DOHH2 (cell line): ENCODE results near the gene MAN1B1.
"Not testable (repeated sequence)": the region's sequence is repeated elsewhere in the genome, so short reads cannot be mapped to it uniquely, and the experiment has no call there.

Source experiments
- EZH2phosphoT487 ChIP-seq: fragments of 200-600 bp; sonication (generic); IDR thresholded peaks from 2 replicates; pipeline ENCODE4 v1.6.1; 2017; ENCODE audit warnings: borderline replicate concordance, mild to moderate bottlenecking, antibody characterized with exemption, low read length, moderate library complexity, mixed read lengths
- TF ChIP-seq, protein P1 (sequence below): fragments of 200-600 bp; sonication (generic); IDR thresholded peaks from one replicate; pipeline ENCODE4 v1.5.1; 2014; ENCODE audit warnings: antibody characterized with exemption, mild to moderate bottlenecking, low read depth, low read length; ENCODE audit not compliant: poor library complexity, severe bottlenecking

- TF ChIP-seq, protein P1, sequence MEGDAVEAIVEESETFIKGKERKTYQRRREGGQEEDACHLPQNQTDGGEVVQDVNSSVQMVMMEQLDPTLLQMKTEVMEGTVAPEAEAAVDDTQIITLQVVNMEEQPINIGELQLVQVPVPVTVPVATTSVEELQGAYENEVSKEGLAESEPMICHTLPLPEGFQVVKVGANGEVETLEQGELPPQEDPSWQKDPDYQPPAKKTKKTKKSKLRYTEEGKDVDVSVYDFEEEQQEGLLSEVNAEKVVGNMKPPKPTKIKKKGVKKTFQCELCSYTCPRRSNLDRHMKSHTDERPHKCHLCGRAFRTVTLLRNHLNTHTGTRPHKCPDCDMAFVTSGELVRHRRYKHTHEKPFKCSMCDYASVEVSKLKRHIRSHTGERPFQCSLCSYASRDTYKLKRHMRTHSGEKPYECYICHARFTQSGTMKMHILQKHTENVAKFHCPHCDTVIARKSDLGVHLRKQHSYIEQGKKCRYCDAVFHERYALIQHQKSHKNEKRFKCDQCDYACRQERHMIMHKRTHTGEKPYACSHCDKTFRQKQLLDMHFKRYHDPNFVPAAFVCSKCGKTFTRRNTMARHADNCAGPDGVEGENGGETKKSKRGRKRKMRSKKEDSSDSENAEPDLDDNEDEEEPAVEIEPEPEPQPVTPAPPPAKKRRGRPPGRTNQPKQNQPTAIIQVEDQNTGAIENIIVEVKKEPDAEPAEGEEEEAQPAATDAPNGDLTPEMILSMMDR = not testable (repeated sequence)
- not testable (repeated sequence) for TF ChIP-seq EZH2phosphoT487
These were observed 35.4 kb downstream of the MAN1B1 start for GRCh38 chr9:137121927-137122795.
